GM21786 (cell line): ENCODE results near the gene DPM2.
A peak's percentile ranks its signal among the peaks of the same experiment; 100 is the strongest.

ENCODE experiments used
- ATAC-seq: cut with Tn5 transposase; IDR thresholded peaks from one replicate; pipeline ENCODE4 v1.9.1; 2021; ENCODE audit not compliant: unreplicated experiment

Gene DPM2

GRCh38 chr9:127920794-127921193 lies 16.9 kb downstream of the DPM2 start:
- ATAC-seq, result no peak

- no peak for ATAC-seq
Measured at GRCh38 chr9:127919253-127919815, 18.3 kb downstream of the DPM2 start.

- no peak for ATAC-seq
Measured at GRCh38 chr9:127918183-127919107, 19.2 kb downstream of the DPM2 start.

GRCh38 chr9:127917603-127918002 lies 20.1 kb downstream of the DPM2 start:
- ATAC-seq, result peak; percentile 19

- ATAC-seq, result peak; percentile 65
Measured at GRCh38 chr9:127916720-127917581, 20.7 kb downstream of the DPM2 start, which contains the start of gene ST6GALNAC4. Gene ST6GALNAC4 (minus strand): TSS chr9:127917041. CDS start chr9:127916419, 622 bp downstream.

GRCh38 chr9:127915801-127916719 lies 21.6 kb downstream of the DPM2 start:
- no peak for ATAC-seq

GRCh38 chr9:127915325-127915752 lies 22.3 kb downstream of the DPM2 start:
- no peak for ATAC-seq

GRCh38 chr9:127913682-127914081 lies 24.0 kb downstream of the DPM2 start:
- ATAC-seq, result no peak

- ATAC-seq, result no peak
Measured at GRCh38 chr9:127912882-127913281, 24.8 kb downstream of the DPM2 start.

- ATAC-seq, result no peak
Measured at GRCh38 chr9:127912296-127912695, 25.4 kb downstream of the DPM2 start.

GRCh38 chr9:127910613-127911205 lies 26.9 kb downstream of the DPM2 start:
- no peak for ATAC-seq

GRCh38 chr9:127909839-127910273 lies 27.8 kb downstream of the DPM2 start:
- no peak for ATAC-seq

GRCh38 chr9:127908660-127908926 lies 29.1 kb downstream of the DPM2 start:
- no peak for ATAC-seq

GRCh38 chr9:127907867-127908659 lies 29.6 kb downstream of the DPM2 start:
- no peak for ATAC-seq

- no peak for ATAC-seq
Measured at GRCh38 chr9:127905788-127906191, 31.9 kb downstream of the DPM2 start.

- no peak for ATAC-seq
Measured at GRCh38 chr9:127905004-127905728, 32.5 kb downstream of the DPM2 start.

- ATAC-seq, result no peak
Measured at GRCh38 chr9:127904561-127905003, 33.1 kb downstream of the DPM2 start.
